ENCODE measurements around the gene LRPAP1.

The LRPAP1 gene

GRCh38 chr4:3526456-3526855 lies 5.8 kb downstream of the LRPAP1 start:
- ATAC-seq, result no peak
- no peak for TF ChIP-seq ZNF8 (CRISPR knock-in tag; IDR thresholded peaks at IDR 0.05)
- no peak for TF ChIP-seq POU6F1 (CRISPR knock-in tag; IDR thresholded peaks at IDR 0.05; ENCODE audit: borderline replicate concordance, low read depth)
- TF ChIP-seq ZNF565 (CRISPR knock-in tag; conservative IDR thresholded peaks at IDR 0.05; ENCODE audit: low read depth), result no peak
- no peak for TF ChIP-seq TOX (CRISPR knock-in tag; IDR thresholded peaks at IDR 0.05; ENCODE audit: borderline replicate concordance)
- TF ChIP-seq GLIS3 (CRISPR knock-in tag; IDR thresholded peaks at IDR 0.05), result no peak
- TF ChIP-seq CREB5 (CRISPR knock-in tag; IDR thresholded peaks at IDR 0.05; ENCODE audit: low read depth), result no peak
- TF ChIP-seq TCF4 (CRISPR knock-in tag; IDR thresholded peaks at IDR 0.05; ENCODE audit: borderline replicate concordance), result no peak
- TF ChIP-seq PATZ1 (CRISPR knock-in tag; IDR thresholded peaks at IDR 0.05; ENCODE audit: borderline replicate concordance), result no peak
- no peak for TF ChIP-seq ZFP3 (CRISPR knock-in tag; IDR thresholded peaks at IDR 0.05)
- TF ChIP-seq SNAI2 (CRISPR knock-in tag; IDR thresholded peaks at IDR 0.05), result no peak
- no peak for TF ChIP-seq ZC3H10 (CRISPR knock-in tag; IDR thresholded peaks at IDR 0.05)
- TF ChIP-seq ISL1 (CRISPR knock-in tag; IDR thresholded peaks at IDR 0.05), result no peak
- TF ChIP-seq BACH2 (CRISPR knock-in tag; IDR thresholded peaks at IDR 0.05; ENCODE audit: borderline replicate concordance), result no peak
- no peak for TF ChIP-seq ZFP30 (CRISPR knock-in tag; IDR thresholded peaks at IDR 0.05)
- TF ChIP-seq ARNTL (CRISPR knock-in tag; IDR thresholded peaks at IDR 0.05; ENCODE audit: borderline replicate concordance, low read depth), result no peak
- no peak for TF ChIP-seq RARB (CRISPR knock-in tag; IDR thresholded peaks at IDR 0.05)
- no peak for TF ChIP-seq CSRNP3 (CRISPR knock-in tag; IDR thresholded peaks at IDR 0.05)
- TF ChIP-seq OSR1 (CRISPR knock-in tag; IDR thresholded peaks at IDR 0.05), result no peak
- no peak for TF ChIP-seq PPARA (CRISPR knock-in tag; IDR thresholded peaks at IDR 0.05; ENCODE audit: borderline replicate concordance)

- ATAC-seq, result no peak
- no peak for TF ChIP-seq TSHZ2 (CRISPR knock-in tag; IDR thresholded peaks at IDR 0.05)
- no peak for TF ChIP-seq GLIS3 (CRISPR knock-in tag; IDR thresholded peaks at IDR 0.05)
- TF ChIP-seq TOX (CRISPR knock-in tag; IDR thresholded peaks at IDR 0.05; ENCODE audit: borderline replicate concordance), result no peak
- TF ChIP-seq ZC3H10 (CRISPR knock-in tag; IDR thresholded peaks at IDR 0.05), result no peak
- TF ChIP-seq ZFP30 (CRISPR knock-in tag; IDR thresholded peaks at IDR 0.05), result no peak
- no peak for TF ChIP-seq PPARA (CRISPR knock-in tag; IDR thresholded peaks at IDR 0.05; ENCODE audit: borderline replicate concordance)
- TF ChIP-seq ARNTL (CRISPR knock-in tag; IDR thresholded peaks at IDR 0.05; ENCODE audit: borderline replicate concordance, low read depth), result no peak
- no peak for TF ChIP-seq SNAI2 (CRISPR knock-in tag; IDR thresholded peaks at IDR 0.05)
- no peak for TF ChIP-seq ESRRG (CRISPR knock-in tag; IDR thresholded peaks at IDR 0.05)
- no peak for TF ChIP-seq RARB (CRISPR knock-in tag; IDR thresholded peaks at IDR 0.05)
- no peak for TF ChIP-seq BACH2 (CRISPR knock-in tag; IDR thresholded peaks at IDR 0.05; ENCODE audit: borderline replicate concordance)
- no peak for TF ChIP-seq CREB5 (CRISPR knock-in tag; IDR thresholded peaks at IDR 0.05; ENCODE audit: low read depth)
- no peak for TF ChIP-seq PATZ1 (CRISPR knock-in tag; IDR thresholded peaks at IDR 0.05; ENCODE audit: borderline replicate concordance)
- TF ChIP-seq TCF4 (CRISPR knock-in tag; IDR thresholded peaks at IDR 0.05; ENCODE audit: borderline replicate concordance), result no peak
- TF ChIP-seq OSR1 (CRISPR knock-in tag; IDR thresholded peaks at IDR 0.05), result no peak
- no peak for TF ChIP-seq ISL1 (CRISPR knock-in tag; IDR thresholded peaks at IDR 0.05)
- TF ChIP-seq POU6F1 (CRISPR knock-in tag; IDR thresholded peaks at IDR 0.05; ENCODE audit: borderline replicate concordance, low read depth), result no peak
- no peak for TF ChIP-seq ZNF70 (CRISPR knock-in tag; IDR thresholded peaks at IDR 0.05)
These were observed 6.4 kb downstream of the LRPAP1 start for GRCh38 chr4:3525532-3526430.
